ENCODE measurements around the gene F12. TPM values are rescaled to one million over a fixed set of nuclear protein-coding genes. Genes with fewer than 3 reads are reported as not detected.

Gene F12
- total and polyA plus RNA-seq, 2 experiments from 2014 or later = 0.43 to 1.8 TPM

DNA sequence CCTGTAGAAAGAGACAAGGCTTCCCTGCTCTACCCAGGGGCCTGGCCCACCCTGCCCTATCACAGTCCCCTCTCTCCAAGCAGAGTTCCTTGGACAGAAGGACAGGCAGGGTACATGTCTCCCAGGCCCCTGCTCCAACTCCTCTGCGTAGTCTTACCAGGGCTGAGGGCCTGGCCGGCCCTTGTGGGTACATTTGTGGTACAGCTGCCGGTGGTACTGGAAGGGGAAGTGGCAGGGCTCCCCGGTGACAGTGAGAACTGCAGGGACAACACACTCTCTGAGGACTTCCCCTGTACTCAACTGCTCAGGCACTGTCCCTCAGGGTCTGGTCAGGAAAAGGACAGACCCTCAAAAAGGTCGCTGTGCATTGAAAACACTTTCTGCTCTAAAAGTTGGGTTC, 3.6 kb downstream of the F12 start:
- no peak overlapping the region for H3K4me3 ChIP-seq
- 85 to 90% methylated on average over 5 of the region's 5 CpGs for WGBS, 2 experiments (ENCODE audit: low coverage in 1 of 2, low lambda C conversion rate in 2 of 2, missing lambda C conversion rate in 2 of 2)
- no peak overlapping the region for H3K4me2 ChIP-seq (ENCODE audit: unreplicated experiment)
- H3K9me2 ChIP-seq (ENCODE audit: insufficient read depth) = no peaks in the 10 kb centered on the region
- no peak overlapping the region for H2AFZ ChIP-seq
- H3K27me3 ChIP-seq (replicated peaks; ENCODE audit: insufficient read depth) = peaks cover 23% of the 10 kb centered on the region
- no peak for DNase-seq
- no peak for TF ChIP-seq EZH2 (IDR thresholded peaks at IDR 0.05; ENCODE audit: insufficient read depth, poor library complexity, severe bottlenecking)
- no peak for TF ChIP-seq EZH2phosphoT487 (IDR thresholded peaks at IDR 0.05; ENCODE audit: insufficient read depth, low read depth)
- no peak overlapping the region for H3K27ac ChIP-seq
- in situ Hi-C loops (cut with MboI) = no loop called here
- H4K20me1 ChIP-seq (ENCODE audit: insufficient read depth) = no peaks in the 10 kb centered on the region
- no peaks in the 10 kb centered on the region for H3K79me2 ChIP-seq (ENCODE audit: insufficient read depth)
- peaks cover 8% of the 10 kb centered on the region; the same call in 1 of the 2 replicates for H3F3A ChIP-seq (ENCODE audit: insufficient read depth)
- no peak overlapping the region for H3K9ac ChIP-seq
- no peaks in the 10 kb centered on the region for H3K36me3 ChIP-seq (ENCODE audit: low read depth)
- H3K9me3 ChIP-seq (ENCODE audit: low read depth) = no peaks in the 10 kb centered on the region
- H3K4me1 ChIP-seq (ENCODE audit: insufficient read depth) = no peaks in the 10 kb centered on the region

DNA sequence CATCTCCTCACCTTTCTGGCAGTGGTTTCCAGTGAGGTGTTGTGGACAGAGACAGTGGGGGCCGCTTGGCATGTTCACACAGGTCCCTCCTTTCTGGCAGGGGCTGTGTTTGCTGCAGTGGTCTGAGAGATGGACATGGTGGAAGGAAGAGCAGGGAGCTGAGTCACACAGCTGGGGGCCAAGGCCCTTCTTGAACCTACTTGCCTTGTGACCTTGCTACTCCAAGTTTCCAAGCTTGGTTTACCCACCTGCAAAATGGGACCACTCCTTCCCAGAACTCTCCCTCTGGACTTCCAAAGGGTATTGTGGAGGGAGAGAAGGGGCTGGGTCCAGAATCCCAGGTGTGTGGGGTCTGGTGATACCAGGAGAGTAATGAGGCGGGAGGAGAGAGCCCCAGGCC, 4.1 kb downstream of the F12 start:
- no peak for DNase-seq
- no peaks in the 10 kb centered on the region for H3K9me2 ChIP-seq (ENCODE audit: insufficient read depth)
- TF ChIP-seq EZH2 (IDR thresholded peaks at IDR 0.05; ENCODE audit: insufficient read depth, poor library complexity, severe bottlenecking) = no peak
- TF ChIP-seq EZH2phosphoT487 (IDR thresholded peaks at IDR 0.05; ENCODE audit: insufficient read depth, low read depth) = no peak

DNA sequence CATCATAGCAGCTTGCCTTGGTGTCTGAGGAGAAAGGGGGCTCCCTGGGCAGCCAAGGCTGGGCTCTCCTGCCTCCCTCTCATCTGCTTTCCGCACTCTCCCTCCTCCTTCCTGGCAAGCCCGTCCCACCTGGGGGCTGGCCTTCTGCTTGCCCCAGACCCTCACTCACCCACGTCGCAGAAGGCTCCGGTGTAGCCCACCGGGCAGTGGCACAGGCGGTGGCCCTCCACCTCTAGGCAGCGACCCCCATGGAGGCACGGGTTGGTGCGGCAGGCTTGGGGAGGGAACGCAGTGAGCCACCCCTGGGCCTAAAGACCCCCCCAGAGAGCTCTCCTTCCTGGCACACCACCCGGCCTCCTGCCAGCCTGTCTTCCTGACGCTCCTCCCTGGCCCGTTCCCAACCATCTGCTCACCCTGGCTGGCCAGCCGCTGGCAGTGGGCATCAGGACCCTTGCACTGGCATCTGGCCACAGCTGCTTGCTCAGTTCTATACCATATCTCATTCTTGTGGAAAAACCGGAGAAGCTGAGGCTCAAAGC, 4.7 kb downstream of the F12 start:
- H2AFZ ChIP-seq = peak overlapping the region; percentile 77
- peak overlapping the region; percentile 74 for H3K4me3 ChIP-seq
- H3K36me3 ChIP-seq (ENCODE audit: low read depth) = no peaks in the 10 kb centered on the region
- H3K9ac ChIP-seq = peak overlapping the region; percentile 45
- no peaks in the 10 kb centered on the region for H3K9me3 ChIP-seq (ENCODE audit: low read depth)
- peak overlapping the region; percentile 76 for H3K4me2 ChIP-seq (ENCODE audit: unreplicated experiment)
- no peaks in the 10 kb centered on the region for H3K4me1 ChIP-seq (ENCODE audit: insufficient read depth)
- H3K27me3 ChIP-seq (replicated peaks; ENCODE audit: insufficient read depth) = peaks cover 34% of the 10 kb centered on the region
- H4K20me1 ChIP-seq (ENCODE audit: insufficient read depth) = no peaks in the 10 kb centered on the region
- DNase-seq = no peak
- WGBS, 2 experiments (ENCODE audit: low coverage in 1 of 2, low lambda C conversion rate in 2 of 2, missing lambda C conversion rate in 2 of 2) = 39 to 44% methylated on average over 11 to 16 of the region's 16 CpGs
- TF ChIP-seq EZH2 (IDR thresholded peaks at IDR 0.05; ENCODE audit: insufficient read depth, poor library complexity, severe bottlenecking) = no peak
- no peak for TF ChIP-seq EZH2phosphoT487 (IDR thresholded peaks at IDR 0.05; ENCODE audit: insufficient read depth, low read depth)
- H3K79me2 ChIP-seq (ENCODE audit: insufficient read depth) = no peaks in the 10 kb centered on the region
- no peak overlapping the region for H3K27ac ChIP-seq
- in situ Hi-C loops (cut with MboI) = no loop called here
- no peaks in the 10 kb centered on the region for H3K9me2 ChIP-seq (ENCODE audit: insufficient read depth)
- peaks cover 8% of the 10 kb centered on the region; the same call in 1 of the 2 replicates for H3F3A ChIP-seq (ENCODE audit: insufficient read depth)

More for the DNA sequence above, 4.1 kb downstream of the F12 start:
- Histone ChIP-seq H3F3A (ENCODE audit: insufficient read depth) (peaks cover 8% of the 10 kb centered on the region; the same call in 1 of the 2 replicates), H3K4me1 (ENCODE audit: insufficient read depth) (no peaks in the 10 kb centered on the region), H3K9ac (no peak overlapping the region), H3K4me3 (no peak overlapping the region), H3K36me3 (ENCODE audit: low read depth) (no peaks in the 10 kb centered on the region), H2AFZ (no peak overlapping the region), H3K9me3 (ENCODE audit: low read depth) (no peaks in the 10 kb centered on the region), H3K4me2 (ENCODE audit: unreplicated experiment) (no peak overlapping the region), H3K27ac (no peak overlapping the region), H3K27me3 (replicated peaks; ENCODE audit: insufficient read depth) (peaks cover 28% of the 10 kb centered on the region), H4K20me1 (ENCODE audit: insufficient read depth) (no peaks in the 10 kb centered on the region), H3K79me2 (ENCODE audit: insufficient read depth) (no peaks in the 10 kb centered on the region)
- in situ Hi-C loops (cut with MboI) = no loop called here
- 86 to 94% methylated on average over 2 of the region's 2 CpGs for WGBS, 2 experiments (ENCODE audit: low coverage in 1 of 2, low lambda C conversion rate in 2 of 2, missing lambda C conversion rate in 2 of 2)

DNA sequence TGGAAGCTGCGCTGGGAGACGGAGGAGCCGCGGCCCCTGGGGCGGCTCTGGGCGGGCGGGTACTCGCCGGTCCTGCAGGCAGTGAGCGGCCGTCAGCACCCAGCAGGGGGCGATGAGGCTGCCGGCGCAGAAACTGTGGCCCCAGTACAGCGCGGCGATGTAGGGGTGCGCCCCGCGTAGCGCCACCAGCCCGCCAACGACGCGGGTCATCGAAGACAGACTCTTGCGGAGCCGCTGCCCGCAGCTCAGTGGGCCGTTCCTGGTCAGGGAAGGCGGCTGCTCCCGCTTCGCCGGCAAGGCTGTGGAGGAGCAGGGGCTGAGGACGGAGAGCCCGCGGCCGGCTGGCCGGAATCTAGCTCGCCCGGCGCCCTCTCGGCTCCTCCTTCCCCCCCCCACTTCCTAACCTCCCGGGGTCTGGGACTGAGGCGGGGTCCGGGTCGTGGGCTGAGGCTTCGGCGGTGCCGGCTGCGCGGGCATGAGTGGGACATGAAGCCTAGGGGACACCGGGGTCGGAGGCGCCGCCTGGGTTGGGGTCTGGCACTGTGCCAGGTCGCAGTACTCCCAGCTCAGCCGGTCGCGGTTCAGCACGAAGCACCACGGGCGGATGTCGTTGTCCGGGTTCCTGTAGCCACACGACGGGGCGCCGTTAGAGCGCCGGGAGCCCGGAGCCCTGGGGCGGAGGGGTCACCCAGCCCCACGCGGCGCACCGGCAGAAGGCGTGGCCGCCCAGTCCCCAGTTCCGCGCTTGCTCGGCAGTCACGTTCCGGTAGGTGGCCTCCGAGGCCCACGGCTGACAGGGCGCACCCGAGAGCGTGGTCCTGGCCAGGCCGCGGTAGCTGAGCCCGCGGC, 5.3 kb downstream of the F12 start:
- no peaks in the 10 kb centered on the region for H3K36me3 ChIP-seq (ENCODE audit: low read depth)
- no peaks in the 10 kb centered on the region for H3K9me2 ChIP-seq (ENCODE audit: insufficient read depth)
- in situ Hi-C loops (cut with MboI) = no loop called here
- H4K20me1 ChIP-seq (ENCODE audit: insufficient read depth) = no peaks in the 10 kb centered on the region
- peak overlapping the region; percentile 77 for H2AFZ ChIP-seq
- H3K79me2 ChIP-seq (ENCODE audit: insufficient read depth) = no peaks in the 10 kb centered on the region
- peak overlapping the region; percentile 76 for H3K4me2 ChIP-seq (ENCODE audit: unreplicated experiment)
- H3F3A ChIP-seq (ENCODE audit: insufficient read depth) = peaks cover 8% of the 10 kb centered on the region; the same call in 1 of the 2 replicates
- H3K4me3 ChIP-seq = peak overlapping the region; percentile 74
- WGBS, 2 experiments (ENCODE audit: low coverage in 1 of 2, low lambda C conversion rate in 2 of 2, missing lambda C conversion rate in 2 of 2) = 1% methylated on average over 67 to 82 of the region's 93 CpGs
- no peak overlapping the region for H3K27ac ChIP-seq
- TF ChIP-seq EZH2 (IDR thresholded peaks at IDR 0.05; ENCODE audit: insufficient read depth, poor library complexity, severe bottlenecking) (no peak), EZH2phosphoT487 (IDR thresholded peaks at IDR 0.05; ENCODE audit: insufficient read depth, low read depth) (no peak)
- H3K27me3 ChIP-seq (replicated peaks; ENCODE audit: insufficient read depth) = peaks cover 39% of the 10 kb centered on the region
- H3K4me1 ChIP-seq (ENCODE audit: insufficient read depth) = no peaks in the 10 kb centered on the region
- H3K9me3 ChIP-seq (ENCODE audit: low read depth) = no peaks in the 10 kb centered on the region
- H3K9ac ChIP-seq = peak overlapping the region; percentile 45
- DNase-seq = peak; percentile 93

All from GM23248 (cell line).